ENCODE results near the gene COLEC12.

Gene COLEC12

DNA sequence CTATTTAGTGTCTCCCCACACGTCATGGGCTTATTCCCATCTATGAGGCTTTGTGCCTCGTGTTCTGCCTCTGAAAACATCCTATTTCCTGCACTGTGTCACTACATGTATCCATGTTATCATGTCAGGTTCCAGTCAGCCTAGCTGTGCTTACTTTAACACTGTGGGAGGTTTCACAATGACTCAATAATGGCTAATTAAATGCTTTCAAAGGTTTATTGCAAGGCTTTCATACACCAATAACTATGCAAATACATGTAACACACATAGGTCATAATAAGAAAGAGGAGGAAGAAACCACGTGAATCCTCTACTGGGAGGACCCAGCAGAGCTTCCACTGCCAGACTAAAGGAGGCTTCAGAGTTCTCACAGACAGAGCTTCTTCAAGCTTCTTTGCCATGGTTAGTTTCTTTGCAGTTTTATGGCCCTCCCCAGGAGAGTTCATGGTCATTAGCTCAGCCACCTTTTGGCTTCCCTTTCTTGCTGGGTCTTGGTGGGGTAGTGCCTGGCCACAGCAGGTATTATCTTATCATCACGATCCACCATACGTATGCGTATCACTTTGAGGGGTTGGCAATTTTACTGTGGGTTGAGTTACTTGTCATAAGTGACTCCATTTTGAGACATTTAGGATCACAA, 5.1 kb upstream of the COLEC12 start:
- no peak for DNase-seq

DNA sequence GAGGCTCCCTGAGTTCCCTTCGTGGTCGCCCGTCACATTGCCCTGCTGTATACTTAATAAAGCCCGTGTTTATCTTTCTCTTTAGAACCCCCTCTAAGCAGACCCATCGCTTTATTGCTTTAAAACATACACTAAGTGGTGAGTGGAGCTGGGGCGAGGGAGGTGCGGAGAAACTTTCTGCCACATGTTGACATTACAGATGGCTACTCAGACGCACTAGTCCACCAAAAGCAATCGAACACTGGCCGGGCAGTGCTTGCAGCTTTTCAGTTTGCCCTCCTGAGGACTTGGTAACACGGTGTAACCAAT, 859 bp upstream of the COLEC12 start:
- DNase-seq = no peak

DNA sequence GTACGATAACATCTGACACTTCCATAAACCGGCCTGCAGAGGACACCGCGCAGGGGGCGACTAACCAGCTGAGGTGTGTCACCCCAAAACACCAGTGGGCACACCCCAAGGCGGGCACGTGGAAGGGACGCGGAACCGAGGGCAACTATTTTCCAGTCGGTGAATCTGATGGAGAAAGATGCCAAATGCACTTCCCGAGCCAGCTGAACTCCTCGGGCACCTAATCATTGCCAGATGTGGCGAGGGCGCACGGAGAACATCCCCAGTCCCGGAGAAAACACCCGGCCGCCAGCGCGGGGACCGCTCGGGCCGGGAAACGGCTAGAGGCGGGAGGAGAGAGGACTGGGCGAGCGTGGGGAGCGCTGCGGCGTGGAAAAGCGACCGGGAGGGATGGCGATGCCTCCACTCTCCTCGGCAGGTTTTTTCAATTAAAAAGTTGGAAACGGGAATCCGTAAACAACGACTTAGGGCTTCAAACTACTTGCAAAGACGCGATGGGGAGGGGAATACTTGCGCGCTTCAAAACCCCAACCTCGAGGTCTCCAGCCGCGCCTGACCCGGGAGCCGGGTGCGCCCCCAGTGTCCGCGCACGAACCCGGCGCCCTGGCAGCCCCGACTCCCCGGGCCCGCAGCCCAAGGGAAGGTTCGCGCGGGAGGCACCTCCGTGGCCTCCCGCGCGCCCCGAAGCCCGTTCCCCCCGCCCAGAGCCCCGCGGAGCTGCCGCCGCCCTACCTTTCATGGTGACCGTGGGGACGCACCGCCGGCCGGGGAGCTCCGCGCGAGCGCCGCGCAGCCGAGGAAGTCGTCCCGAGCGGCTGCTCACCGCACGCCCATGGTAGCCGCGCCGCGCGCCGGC, 497 bp downstream of the COLEC12 start:
- no peak for DNase-seq

DNA sequence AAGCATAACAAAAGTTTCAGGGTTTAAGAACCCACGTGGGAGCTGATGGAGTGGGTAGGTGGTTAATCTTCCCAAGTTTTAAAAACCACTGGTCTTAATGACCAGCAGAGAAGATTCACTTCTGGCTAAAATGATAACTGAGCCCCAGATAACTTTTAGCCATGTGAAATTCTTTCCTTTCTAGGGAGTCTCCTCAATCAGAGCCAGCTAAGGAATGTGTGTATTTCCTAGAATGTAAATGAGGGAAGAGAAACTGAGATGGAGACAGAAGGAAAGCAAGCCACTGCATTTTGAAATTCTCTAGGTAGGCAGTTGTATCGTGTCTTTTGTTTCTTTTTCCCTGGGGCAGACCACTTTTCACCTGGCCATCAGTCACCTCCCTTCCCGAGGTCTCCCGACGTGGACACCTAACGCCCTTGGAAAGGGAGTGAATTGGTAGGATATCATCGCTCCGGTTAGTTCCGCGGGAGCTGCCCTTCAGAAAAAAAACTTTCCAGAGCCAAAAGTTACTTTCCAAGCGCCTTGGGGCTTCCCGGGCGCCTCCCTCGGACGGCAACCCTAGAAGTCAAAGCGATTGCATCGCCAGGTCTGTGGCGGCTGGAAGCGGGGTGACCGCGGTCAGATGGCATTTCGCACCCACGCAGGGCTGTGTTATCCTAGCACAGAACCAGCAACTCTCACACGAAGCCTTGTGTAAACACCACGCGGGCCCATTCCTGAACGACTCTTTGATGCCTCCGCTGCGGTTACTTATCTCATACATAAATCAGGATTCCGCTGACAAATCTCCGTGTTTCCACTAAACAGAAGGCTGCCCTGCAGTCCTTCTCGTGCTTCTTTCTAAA, 1.3 kb downstream of the COLEC12 start:
- no peak for DNase-seq

DNA sequence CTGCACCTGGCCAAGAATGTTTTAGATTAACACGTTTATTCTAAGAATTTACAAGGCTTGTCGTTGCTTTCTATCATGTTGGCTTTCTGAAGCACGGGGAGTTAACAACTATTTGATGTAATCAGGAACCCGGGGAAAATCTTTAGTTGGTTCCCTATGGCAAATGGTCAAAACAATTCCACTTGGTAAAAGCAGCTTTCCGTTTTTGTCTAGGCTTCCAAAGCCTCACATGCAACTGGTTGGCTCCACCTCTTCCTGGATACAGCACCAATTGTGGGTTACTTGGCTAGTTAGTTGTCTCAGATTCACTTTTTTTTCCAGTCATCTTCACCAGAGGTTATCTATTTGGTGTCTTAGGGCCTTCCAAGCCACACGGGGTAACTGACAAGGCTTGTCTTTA, 2.8 kb downstream of the COLEC12 start:
- DNase-seq = no peak

DNA sequence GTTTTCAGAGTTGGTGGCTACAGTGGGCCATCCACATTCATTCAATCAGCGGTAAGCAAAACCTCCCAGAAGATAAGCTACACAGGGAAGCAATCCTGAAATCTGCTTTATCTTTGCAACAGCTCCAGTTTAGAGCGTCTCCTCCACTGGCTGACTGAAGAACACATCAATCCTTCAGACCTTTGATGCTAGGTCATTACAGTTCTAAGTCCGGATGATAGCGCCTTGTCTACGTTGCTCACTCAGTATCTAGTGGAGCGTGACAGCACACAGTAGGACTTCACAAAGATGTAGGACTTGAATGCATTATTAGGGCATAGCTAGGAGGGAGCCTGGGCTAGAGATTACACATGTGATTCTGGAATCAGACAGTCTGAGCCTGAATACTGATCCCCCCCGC, 5.0 kb downstream of the COLEC12 start:
- no peak for DNase-seq

DNA sequence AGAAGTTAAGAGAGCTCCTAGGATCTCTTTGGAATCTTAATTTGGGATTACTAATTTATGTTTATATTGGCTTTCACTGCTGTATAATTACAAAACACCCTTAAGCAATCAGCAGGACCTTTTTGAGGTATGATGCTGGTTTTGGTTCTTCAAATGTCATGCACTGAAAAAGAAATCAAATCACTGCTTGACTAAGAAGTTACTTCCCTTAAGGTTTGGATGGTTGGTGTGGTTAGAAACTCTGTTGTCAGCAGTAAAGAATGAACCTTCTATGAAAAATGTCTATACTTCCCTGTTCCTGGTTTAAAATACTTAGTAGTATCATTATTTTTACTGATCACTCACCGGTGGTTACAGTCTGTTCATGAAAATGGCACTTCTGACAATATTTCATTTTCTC, 5.5 kb downstream of the COLEC12 start:
- no peak for DNase-seq

DNA sequence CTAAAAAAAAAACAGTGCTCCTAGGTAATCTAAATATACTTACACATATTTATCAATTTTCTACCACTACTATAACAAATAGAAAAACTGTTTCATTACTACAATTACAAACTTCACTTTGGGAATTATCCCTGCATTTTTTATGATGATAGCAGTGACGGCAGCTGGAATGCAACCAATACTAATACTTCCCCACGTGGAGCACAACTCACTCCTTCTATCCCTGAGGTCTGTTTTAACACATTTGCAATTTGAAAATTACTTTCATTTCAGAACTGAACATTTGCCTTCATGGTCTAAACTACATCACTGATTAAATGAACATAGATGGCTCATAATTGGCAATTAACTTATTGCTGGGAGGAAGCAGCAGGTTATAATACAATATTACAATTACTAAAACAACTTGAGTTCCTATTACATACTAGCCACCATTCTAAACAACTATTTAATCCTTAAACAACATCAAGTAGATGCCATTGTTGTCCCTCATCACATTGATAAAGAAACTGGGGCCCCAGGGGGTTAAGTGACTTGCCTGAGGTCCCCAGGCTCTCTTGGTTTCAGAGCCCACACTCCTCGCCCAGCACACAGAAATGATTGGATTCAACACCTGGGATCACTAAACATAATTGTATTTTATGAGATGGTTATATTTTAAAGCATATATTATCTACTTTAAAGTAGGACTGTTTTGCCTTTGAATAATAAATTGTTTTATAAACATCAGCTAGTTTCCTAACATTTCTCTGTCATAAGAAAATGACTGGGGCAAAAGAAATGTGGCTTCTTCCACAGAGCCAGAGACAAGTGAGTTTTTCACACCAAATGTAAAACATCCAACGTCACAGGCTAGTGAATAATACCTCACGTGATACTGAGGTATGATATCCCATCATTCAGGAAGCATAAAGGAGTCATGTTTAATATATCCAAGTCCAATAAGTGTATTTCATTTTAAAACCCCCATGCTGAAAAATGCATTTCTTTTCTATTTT, 6.2 kb downstream of the COLEC12 start:
- DNase-seq = no peak

DNA sequence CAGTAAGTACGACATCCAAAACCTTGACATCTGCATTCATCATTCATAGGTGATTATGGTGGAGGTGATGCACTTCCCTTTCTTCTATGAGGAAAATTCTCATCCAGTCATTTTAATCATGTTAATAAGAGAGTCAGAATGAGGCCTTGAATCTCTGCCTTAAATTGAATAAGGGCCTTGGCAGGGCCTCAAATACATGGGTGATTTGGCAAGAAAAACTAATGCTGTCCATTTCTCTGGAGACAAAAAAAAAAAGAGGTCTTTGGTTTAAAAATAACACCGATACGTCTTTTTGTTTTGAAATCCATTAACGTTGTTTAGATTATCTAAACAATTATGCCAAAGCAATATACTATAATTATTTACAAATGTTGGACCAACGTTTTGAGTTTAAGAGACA, 8.1 kb downstream of the COLEC12 start:
- DNase-seq = no peak

DNA sequence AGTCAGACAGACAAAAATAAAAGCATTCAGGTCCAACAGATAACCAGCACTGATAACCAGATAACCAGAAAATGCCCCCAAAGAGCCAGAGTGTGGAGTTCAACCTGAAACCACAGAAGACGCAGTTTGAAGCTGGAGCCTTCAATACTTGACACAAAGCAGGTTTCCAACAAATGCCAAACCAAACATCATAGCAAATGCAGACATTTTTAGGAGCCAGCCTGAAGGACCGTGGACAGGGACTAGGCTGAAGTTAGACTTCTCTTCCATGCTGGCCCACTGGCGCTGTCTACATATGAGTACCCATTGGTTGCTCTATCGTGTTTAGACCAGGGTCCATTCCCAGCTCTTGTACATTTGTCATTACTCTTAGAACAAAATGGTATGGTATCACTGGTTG, 9.9 kb downstream of the COLEC12 start:
- no peak for DNase-seq

DNA sequence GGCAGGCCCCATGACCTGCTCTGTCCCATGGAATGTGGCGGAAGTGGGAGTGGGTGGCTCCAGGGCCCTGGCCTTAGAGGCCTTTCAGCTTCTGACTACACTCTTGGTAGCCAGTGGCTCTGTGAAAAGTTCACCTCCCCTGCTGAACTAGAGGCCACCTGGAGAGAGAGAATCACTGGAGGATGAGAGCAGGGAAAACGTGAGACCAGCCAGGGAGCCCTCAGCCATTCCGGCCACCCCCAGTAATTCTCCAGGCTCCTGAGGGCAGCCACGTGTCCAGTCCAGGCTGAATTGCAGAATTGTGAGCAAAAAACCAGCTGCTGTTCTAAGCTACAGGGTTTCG, 10.5 kb downstream of the COLEC12 start:
- no peak for DNase-seq

DNA sequence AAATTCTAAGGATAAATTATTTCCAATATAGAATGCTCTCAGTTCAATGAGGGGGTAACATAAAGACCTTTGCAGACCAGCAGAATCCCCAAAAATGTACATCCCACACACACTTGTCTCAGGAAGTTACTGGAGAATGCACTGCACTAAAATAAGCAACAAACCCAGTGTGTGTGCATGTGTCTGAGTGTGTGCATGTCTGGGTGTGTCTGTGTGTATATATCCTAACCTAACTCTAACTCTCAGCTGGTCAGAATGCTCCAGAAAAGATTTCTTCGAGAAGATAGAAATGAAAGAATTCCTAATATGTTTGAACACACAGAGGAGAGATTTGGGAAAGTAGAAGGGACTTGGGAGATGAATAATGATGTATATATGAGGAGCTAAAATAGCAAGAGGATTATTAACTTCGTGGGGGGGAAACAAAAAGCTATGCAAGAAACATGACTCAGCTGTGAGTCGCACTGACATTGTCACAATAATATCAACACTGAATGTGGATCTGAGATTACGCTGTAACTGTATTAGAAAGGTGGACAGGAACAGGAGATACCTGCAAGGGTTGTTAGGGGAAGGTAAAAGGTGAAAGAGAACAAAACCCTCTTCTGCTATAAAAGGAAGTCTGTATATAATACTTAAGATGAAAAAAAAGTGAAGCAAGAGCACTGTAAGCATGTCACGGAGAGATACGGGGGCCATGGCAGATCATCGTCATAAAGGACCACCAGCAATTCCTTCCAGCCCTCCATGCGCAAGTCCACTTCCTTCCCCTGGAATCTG, 11.1 kb downstream of the COLEC12 start:
- no peak for DNase-seq

DNA sequence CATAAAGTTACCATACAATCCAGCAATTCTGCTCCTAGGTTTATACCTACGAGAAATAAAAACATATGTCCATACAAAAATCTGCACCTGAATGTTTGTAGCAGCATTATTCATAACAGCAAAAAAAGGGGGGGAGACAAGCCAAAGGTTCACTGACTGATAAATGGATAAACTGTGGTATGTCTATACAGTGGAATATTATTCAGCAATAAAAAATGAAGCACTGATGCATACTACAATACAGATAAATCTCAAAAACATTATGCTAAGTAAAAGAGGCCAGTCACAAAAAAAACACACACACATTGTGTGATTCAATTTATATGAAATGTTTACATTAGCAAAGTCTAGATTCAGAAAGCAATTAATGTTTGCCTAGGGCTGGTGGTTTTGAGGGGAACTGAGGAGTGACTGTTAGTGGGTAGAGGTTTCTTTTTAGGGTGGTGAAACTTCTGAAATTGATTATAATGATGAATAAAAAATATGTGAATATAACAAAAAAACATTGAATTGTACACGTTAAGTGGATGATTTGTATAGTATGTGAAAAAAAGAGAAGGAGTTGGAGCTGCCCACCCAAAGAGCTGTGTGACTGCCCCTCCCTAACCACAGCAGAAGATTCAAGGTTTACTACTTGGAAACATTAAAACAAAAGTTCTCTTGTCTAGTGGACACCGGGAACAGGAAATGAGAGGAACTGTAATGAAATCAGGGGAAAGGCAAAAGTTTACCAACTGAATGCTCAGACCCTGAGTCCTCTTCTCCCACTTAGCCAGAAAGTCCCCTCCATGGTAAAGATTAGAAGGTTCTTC, 13.4 kb downstream of the COLEC12 start:
- no peak for DNase-seq

DNA sequence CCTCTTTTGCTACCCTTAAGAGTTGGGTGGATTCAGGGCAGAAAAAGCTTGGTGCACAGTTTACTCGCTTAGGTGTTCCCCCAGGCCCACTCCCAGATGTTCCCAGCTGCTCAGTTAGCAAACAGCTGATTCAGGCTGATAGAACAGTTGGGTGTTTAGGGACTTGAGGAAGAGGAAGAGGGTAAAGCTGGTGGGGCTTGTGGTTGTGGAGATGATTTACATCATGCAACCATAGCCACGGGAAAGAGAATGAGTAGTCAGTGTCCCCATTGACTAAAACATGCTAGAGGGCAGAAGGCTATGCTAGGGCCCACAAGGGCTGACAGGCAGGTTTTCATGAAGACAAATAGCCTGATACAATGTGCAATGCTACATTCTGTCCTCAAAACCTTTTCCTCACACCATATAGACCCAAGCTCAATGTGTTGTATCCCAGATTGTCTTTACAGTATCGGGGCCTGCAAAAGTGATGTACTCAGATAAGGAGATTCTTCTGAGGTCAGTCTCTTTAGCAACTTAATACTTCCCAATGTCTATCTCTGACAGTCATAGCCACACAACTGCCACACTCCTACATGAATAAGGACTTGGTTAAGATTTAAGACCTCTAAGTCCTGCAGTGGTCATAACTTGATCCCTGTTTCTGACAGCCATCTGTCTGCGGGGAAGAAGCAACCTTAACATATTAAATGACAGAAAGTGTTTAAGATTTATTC, 15.6 kb downstream of the COLEC12 start:
- DNase-seq = no peak

DNA sequence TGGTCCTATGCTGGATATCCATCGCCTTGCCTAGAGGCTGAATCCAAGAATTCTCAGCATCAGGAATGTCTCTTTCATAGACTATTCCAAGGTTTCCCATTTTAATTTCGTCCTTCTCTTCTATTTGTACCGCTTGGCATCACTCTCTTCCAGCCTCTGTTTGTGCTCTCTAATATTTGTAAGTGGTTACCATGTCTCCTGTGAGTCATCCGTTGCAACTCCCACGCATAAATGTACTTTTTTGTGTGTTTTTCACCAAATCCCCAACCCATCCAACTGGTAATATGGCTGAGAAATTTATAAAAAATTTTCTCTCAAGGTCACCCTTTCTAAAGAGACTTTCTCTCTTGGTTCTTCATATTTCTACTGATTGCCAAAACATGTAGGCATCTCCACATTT, 21.8 kb downstream of the COLEC12 start:
- no peak for DNase-seq

DNA sequence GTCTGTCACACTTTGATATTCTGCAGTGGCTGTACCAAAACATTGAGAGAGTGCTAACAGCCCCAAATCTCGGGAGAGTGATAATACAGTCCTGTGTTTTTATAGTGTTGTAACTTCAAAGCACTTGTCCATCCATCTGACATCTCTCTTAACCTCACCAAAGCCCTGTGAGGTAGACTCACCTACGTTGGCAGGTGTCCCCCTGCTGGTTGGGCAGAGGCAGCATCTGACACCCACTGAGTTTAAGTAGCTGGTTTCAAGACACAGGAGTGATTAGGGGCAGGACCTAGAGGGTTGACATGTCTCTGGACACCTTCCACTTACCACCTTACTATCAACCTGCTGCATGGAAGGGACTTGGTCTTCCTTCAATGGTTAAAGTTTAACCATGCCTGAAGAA, 22.9 kb downstream of the COLEC12 start:
- DNase-seq = no peak

DNA sequence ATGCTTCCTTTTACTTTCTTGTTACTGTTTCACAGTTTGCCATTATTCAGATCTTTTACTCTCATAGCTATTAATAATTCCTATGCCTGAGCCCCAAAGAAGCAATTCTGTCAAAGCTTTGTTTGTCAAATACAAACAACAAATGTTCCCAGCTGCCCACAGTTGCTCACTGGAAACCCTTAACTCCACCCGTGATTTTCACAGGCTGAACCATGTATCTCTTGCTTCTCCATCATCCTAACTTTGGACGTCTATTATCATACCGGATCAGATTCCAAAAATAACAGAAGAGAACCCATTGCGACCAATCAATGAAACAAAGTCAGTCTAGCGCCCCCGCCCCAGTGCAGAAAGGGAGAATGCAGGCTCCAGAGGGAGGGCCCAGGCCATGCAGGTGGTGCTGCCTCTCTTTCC, 24.2 kb downstream of the COLEC12 start:
- no peak for DNase-seq

DNA sequence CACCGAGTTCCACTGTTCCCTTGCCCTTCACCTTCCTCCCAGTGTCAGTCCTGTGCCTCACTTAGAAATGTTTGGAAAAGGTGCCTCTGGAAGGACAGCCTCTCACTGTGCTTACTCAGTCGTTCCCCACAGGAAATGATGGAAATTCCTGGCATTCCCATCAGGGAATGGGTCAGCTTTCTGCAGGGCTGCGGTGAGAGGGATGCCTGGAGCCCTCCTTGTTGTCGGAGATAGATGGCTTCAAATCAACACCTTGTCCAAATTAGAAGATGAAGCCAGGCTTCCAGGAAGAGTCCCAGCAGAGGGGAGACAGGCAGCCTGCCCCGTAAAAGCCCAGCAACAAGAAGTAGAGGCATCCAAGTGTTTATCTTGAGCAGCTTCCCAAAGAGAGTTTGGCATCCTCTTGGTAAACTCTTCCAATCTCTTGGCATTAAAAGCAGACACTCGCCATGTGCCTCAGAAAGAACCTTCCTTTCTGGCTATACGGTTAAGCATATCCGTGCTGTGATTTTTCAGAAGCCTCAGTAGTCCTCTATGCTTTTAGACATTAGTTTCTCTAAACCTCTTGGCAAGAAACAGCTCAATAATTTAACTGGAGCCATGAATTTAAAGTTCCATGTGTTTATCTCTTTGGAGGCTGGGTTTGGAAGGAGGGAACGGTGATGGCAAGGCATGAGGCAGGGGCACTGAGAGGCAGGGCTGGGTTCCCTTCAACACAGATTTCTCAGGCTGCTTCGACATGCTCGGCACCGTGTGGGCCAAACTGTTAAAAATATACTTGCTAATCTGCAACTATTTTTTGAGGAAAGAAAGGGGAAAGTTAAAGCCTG, 25.1 kb downstream of the COLEC12 start:
- DNase-seq = no peak

DNA sequence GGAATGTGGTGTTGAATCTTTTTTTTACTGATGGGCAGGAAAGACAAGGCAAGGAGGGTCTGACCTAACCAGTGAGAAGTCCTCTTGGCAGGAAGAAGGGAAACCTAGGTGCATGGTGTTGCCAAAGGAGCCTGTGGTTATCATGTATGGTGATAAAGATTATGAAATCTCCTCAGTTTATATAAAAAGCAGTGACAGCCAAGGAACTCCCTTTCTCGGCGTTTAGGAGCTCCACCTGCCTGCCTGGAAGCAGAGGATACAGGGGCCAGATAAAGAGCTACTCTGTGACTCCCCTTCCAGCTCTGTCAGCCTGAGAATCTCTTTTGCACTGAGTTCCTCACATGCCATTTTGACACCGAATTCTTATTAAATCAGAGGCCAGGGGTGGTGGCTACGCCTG, 26.1 kb downstream of the COLEC12 start:
- DNase-seq = no peak
